IPS DF 6.9 (cell line): Measurements from ENCODE around the gene LRRC61.
"Not testable (repeated sequence)": the region's sequence is repeated elsewhere in the genome, so short reads cannot be mapped to it uniquely, and the experiment has no call there.

ENCODE experiments used
- DNase-seq: peaks from one replicate; pipeline ENCODE4 v3.0.0-alpha.2; 2013; ENCODE audit warnings: low read depth, low spot score
- H3K27ac ChIP-seq: one replicate; pipeline ENCODE4 v1.5.1; 2013; ENCODE audit warnings: low read length, control low read depth
- H3K27me3 ChIP-seq: 2 replicates; pipeline ENCODE4 v1.6.1; 2013; ENCODE audit warnings: mild to moderate bottlenecking, low read length; ENCODE audit not compliant: control insufficient read depth, insufficient read depth
- H3K36me3 ChIP-seq: 2 replicates; pipeline ENCODE4 v1.6.1; 2013; ENCODE audit warnings: low read length; ENCODE audit not compliant: control insufficient read depth, insufficient read depth
- H3K4me1 ChIP-seq: 2 replicates; pipeline ENCODE4 v1.6.1; 2013; ENCODE audit warnings: low read length; ENCODE audit not compliant: control insufficient read depth, insufficient read depth
- H3K4me3 ChIP-seq: 2 replicates; pipeline ENCODE4 v1.5.1; 2013; ENCODE audit warnings: mild to moderate bottlenecking, low read length
- H3K9me3 ChIP-seq: 2 replicates; pipeline ENCODE4 v1.6.1; 2013; ENCODE audit warnings: low read length, inconsistent platforms; ENCODE audit not compliant: control insufficient read depth, insufficient read depth
- WGBS: extraction: QIAGEN DNeasy Blood & Tissue Kit; methylation state at CpG from one replicate; pipeline ENCODE4 v1.1.7; 2013; ENCODE audit warnings: mixed read lengths, missing lambda C conversion rate; ENCODE audit not compliant: insufficient read length, insufficient coverage; 5-methylcytosine and 5-hydroxymethylcytosine counted together

LRRC61 gene

GRCh38 chr7:150307904-150308303 is 15.3 kb upstream of the LRRC61 start:
- H3K9me3 ChIP-seq: peaks cover 2% of the 10 kb centered on the region
- H3K27ac ChIP-seq: no peak overlapping the region
- no peak for DNase-seq
- no peak overlapping the region for H3K4me3 ChIP-seq
- no peaks in the 10 kb centered on the region; the same call in 1 of the 2 replicates for H3K4me1 ChIP-seq
- 100% methylated on average over 1 of the region's 9 CpGs for WGBS
- no peaks in the 10 kb centered on the region for H3K36me3 ChIP-seq
- peaks cover 1% of the 10 kb centered on the region; the same call in 1 of the 2 replicates for H3K27me3 ChIP-seq

GRCh38 chr7:150308575-150308974 is 14.6 kb upstream of the LRRC61 start:
- DNase-seq: no peak
- Histone ChIP-seq H3K4me3 (no peak overlapping the region), H3K27ac (no peak overlapping the region), H3K4me1 (peaks cover 1% of the 10 kb centered on the region; the same call in 1 of the 2 replicates), H3K9me3 (peaks cover 2% of the 10 kb centered on the region), H3K27me3 (peaks cover 1% of the 10 kb centered on the region; the same call in 1 of the 2 replicates), H3K36me3 (no peaks in the 10 kb centered on the region)

GRCh38 chr7:150311146-150311545 is 12.0 kb upstream of the LRRC61 start:
- peaks cover 4% of the 10 kb centered on the region; the same call in 1 of the 2 replicates for H3K4me1 ChIP-seq
- no peak for DNase-seq

GRCh38 chr7:150311711-150312110 is 11.4 kb upstream of the LRRC61 start:
- no CpG with 5 or more reads among the region's 5 CpGs for WGBS
- peaks cover 1% of the 10 kb centered on the region; the same call in 1 of the 2 replicates for H3K27me3 ChIP-seq
- peaks cover 2% of the 10 kb centered on the region for H3K9me3 ChIP-seq
- no peak overlapping the region for H3K27ac ChIP-seq
- no peak overlapping the region for H3K4me3 ChIP-seq
- no peaks in the 10 kb centered on the region for H3K36me3 ChIP-seq
- no peak for DNase-seq
- peaks cover 4% of the 10 kb centered on the region; the same call in 1 of the 2 replicates for H3K4me1 ChIP-seq

More at GRCh38 chr7:150311146-150311545, 12.0 kb upstream of the LRRC61 start:
- no CpG with 5 or more reads among the region's 4 CpGs for WGBS
- peaks cover 2% of the 10 kb centered on the region for H3K9me3 ChIP-seq
- H3K27ac ChIP-seq: no peak overlapping the region
- H3K27me3 ChIP-seq: peaks cover 1% of the 10 kb centered on the region; the same call in 1 of the 2 replicates
- no peaks in the 10 kb centered on the region for H3K36me3 ChIP-seq
- H3K4me3 ChIP-seq: no peak overlapping the region

GRCh38 chr7:150312649-150313366 is 10.3 kb upstream of the LRRC61 start:
- not testable (repeated sequence) for H3K27ac ChIP-seq, H3K9me3 ChIP-seq, DNase-seq, H3K4me1 ChIP-seq, H3K36me3 ChIP-seq, H3K4me3 ChIP-seq, H3K27me3 ChIP-seq
- WGBS: 100% methylated on average over 1 of the region's 7 CpGs

GRCh38 chr7:150313367-150313809 is 9.8 kb upstream of the LRRC61 start:
- H3K27me3 ChIP-seq: no peaks in the 10 kb centered on the region
- no peaks in the 10 kb centered on the region for H3K36me3 ChIP-seq
- no peak overlapping the region for H3K4me3 ChIP-seq
- WGBS: no CpG with 5 or more reads among the region's 3 CpGs
- H3K4me1 ChIP-seq: peaks cover 4% of the 10 kb centered on the region; the same call in 1 of the 2 replicates
- DNase-seq: no peak
- H3K27ac ChIP-seq: no peak overlapping the region
- no peaks in the 10 kb centered on the region for H3K9me3 ChIP-seq

GRCh38 chr7:150313870-150314269 is 9.3 kb upstream of the LRRC61 start:
- H3K4me1 ChIP-seq: peaks cover 4% of the 10 kb centered on the region; the same call in 1 of the 2 replicates
- no peak overlapping the region for H3K4me3 ChIP-seq
- H3K9me3 ChIP-seq: no peaks in the 10 kb centered on the region
- no peaks in the 10 kb centered on the region for H3K27me3 ChIP-seq
- no peak for DNase-seq
- no CpG with 5 or more reads among the region's 6 CpGs for WGBS
- H3K27ac ChIP-seq: no peak overlapping the region
- H3K36me3 ChIP-seq: no peaks in the 10 kb centered on the region

- Histone ChIP-seq H3K27me3 (no peaks in the 10 kb centered on the region), H3K36me3 (no peaks in the 10 kb centered on the region), H3K4me3 (no peak overlapping the region), H3K9me3 (no peaks in the 10 kb centered on the region), H3K27ac (no peak overlapping the region), H3K4me1 (peaks cover 4% of the 10 kb centered on the region; the same call in 1 of the 2 replicates)
- DNase-seq: no peak
- no CpG with 5 or more reads among the region's 5 CpGs for WGBS
Observed at GRCh38 chr7:150314639-150315239, 8.4 kb upstream of the LRRC61 start.

- H3K9me3 ChIP-seq, H3K36me3 ChIP-seq, H3K4me3 ChIP-seq, DNase-seq, H3K4me1 ChIP-seq, H3K27ac ChIP-seq, H3K27me3 ChIP-seq: not testable (repeated sequence)
- no CpG with 5 or more reads among the region's 6 CpGs for WGBS
Observed at GRCh38 chr7:150316987-150317386, 6.2 kb upstream of the LRRC61 start.

- Histone ChIP-seq H3K4me1 (peaks cover 4% of the 10 kb centered on the region; the same call in 1 of the 2 replicates), H3K36me3 (no peaks in the 10 kb centered on the region), H3K27ac (no peak overlapping the region), H3K4me3 (no peak overlapping the region), H3K27me3 (no peaks in the 10 kb centered on the region), H3K9me3 (no peaks in the 10 kb centered on the region)
- no CpG with 5 or more reads among the region's 7 CpGs for WGBS
- DNase-seq: no peak
Observed at GRCh38 chr7:150317748-150318444, 5.3 kb upstream of the LRRC61 start.
